ENCODE results near the gene KCNH4. TPM values are rescaled to one million over a fixed set of nuclear protein-coding genes. Genes with fewer than 3 reads are reported as not detected.
A peak's percentile ranks its signal among the peaks of the same experiment; 100 is the strongest.

KCNH4 gene
- total and polyA plus RNA-seq, 4 donors = 0.01 TPM; not detected in 3

DNA sequence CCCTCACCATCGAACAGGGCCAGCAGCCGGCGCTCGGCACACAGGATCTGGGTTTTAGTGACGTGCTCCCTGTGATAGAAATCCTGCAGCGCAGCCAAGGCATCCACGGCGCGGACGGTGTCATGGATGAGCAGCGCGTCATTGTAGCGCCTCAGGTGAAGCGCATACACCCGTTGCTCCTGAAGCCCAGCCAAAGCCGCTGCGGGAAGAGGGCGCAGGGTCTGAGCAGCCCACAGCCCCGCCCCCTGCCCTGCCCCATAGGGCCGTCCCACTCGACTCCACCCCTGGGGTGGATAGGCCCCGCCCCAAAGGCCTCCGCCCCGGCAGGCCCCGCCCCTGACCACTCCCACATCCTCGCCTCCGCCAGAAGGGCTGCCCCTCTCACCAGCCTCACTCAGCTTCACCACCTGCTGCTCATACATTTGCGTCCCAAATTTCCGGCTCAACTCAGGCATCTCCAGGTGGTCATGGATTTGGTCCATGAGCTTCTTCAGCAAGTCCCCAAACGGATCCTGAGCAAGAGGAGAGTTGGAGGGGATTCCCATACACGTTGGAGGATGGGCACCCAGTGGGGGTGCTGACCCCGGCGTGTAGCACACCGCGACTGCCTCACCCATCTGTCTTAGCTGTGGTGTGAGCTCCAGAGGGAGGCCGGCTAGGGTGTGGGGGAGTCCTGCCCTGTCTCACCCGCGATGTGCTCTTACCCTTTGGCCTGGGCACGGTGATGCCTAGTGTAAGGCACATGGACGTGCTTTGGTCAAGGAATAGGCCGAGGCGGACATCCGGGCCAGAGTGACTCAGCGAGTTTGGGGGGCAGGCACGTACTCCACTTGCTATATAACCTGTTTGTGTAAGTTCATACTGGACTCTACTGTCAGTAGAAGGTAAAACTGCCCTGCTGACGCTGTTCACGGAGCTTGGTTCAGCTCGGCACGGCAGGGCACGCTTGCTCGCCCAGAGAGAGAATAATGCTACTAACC, 73.1 kb downstream of the KCNH4 start:
- DNase-seq (ENCODE audit: low spot score) = peak; percentile 94
- H3K4me3 ChIP-seq (ENCODE audit: low read depth in 1 of 3, low read length in 3 of 3) = no peak overlapping the region

GRCh38 chr17:42107124-42107523, 73.8 kb downstream of the KCNH4 start:
- H3K4me1 ChIP-seq (ENCODE audit: control insufficient read depth in 4 of 4, insufficient read depth in 4 of 4, low read length in 3 of 4) = peaks cover 8 to 28% (median 22%) of the 10 kb centered on the region in 4 donors
- peaks cover 7 to 30% (median 14%) of the 10 kb centered on the region in 4 donors for H3K36me3 ChIP-seq (ENCODE audit: control insufficient read depth in 4 of 4, insufficient read depth in 3 of 4, low read depth in 1 of 4, low read length in 3 of 4)
- TF ChIP-seq ZBTB33 (IDR thresholded peaks at IDR 0.05) (no peak), RXRA (IDR thresholded peaks at IDR 0.05) (no peak), REST (IDR thresholded peaks at IDR 0.05) (no peak), JUND (IDR thresholded peaks at IDR 0.05) (no peak), GABPA (IDR thresholded peaks at IDR 0.05 in 1 of 2, conservative IDR thresholded peaks at IDR 0.05 in 1 of 2) (no peak), FOXA1 (IDR thresholded peaks at IDR 0.05) (no peak), NR2F2 (IDR thresholded peaks at IDR 0.05) (no peak), SP1 (IDR thresholded peaks at IDR 0.05) (no peak), TAF1 (conservative IDR thresholded peaks at IDR 0.05) (no peak), EGR1 (IDR thresholded peaks at IDR 0.05; ENCODE audit: low read depth in 2 of 2) (no peak)
- TF ChIP-seq, protein P1, sequence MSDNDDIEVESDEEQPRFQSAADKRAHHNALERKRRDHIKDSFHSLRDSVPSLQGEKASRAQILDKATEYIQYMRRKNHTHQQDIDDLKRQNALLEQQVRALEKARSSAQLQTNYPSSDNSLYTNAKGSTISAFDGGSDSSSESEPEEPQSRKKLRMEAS (IDR thresholded peaks at IDR 0.05) = no peak
- DNase-seq (ENCODE audit: low spot score) = no peak
- H3K9ac ChIP-seq (ENCODE audit: low read depth in 1 of 2, low read length in 2 of 2) = no peak overlapping the region
- H3K27me3 ChIP-seq (ENCODE audit: control insufficient read depth in 4 of 4, insufficient read depth in 4 of 4, low read length in 3 of 4) = no peaks in the 10 kb centered on the region
- no peak overlapping the region for H3K4me3 ChIP-seq (ENCODE audit: low read depth in 1 of 3, low read length in 3 of 3)
- 80% methylated on average over 6 of the region's 6 CpGs for WGBS
- H3K9me3 ChIP-seq (ENCODE audit: control insufficient read depth in 4 of 4, low read length in 3 of 4) = no peaks in the 10 kb centered on the region
- no peak overlapping the region for H3K27ac ChIP-seq (ENCODE audit: low read depth in 1 of 2, low read length in 2 of 2)

More for the DNA sequence above, 73.1 kb downstream of the KCNH4 start:
- Histone ChIP-seq H3K9ac (ENCODE audit: low read depth in 1 of 2, low read length in 2 of 2) (no peak overlapping the region), H3K9me3 (ENCODE audit: control insufficient read depth in 4 of 4, low read length in 3 of 4) (no peaks in the 10 kb centered on the region), H3K27me3 (ENCODE audit: control insufficient read depth in 4 of 4, insufficient read depth in 4 of 4, low read length in 3 of 4) (no peaks in the 10 kb centered on the region), H3K4me1 (ENCODE audit: control insufficient read depth in 4 of 4, insufficient read depth in 4 of 4, low read length in 3 of 4) (peaks cover 8 to 32% (median 25%) of the 10 kb centered on the region in 4 donors), H3K36me3 (ENCODE audit: control insufficient read depth in 4 of 4, insufficient read depth in 3 of 4, low read depth in 1 of 4, low read length in 3 of 4) (peaks cover 7 to 27% (median 14%) of the 10 kb centered on the region in 4 donors), H3K27ac (ENCODE audit: low read depth in 1 of 2, low read length in 2 of 2) (no peak overlapping the region)
- WGBS = 73% methylated on average over 51 of the region's 51 CpGs
- TF ChIP-seq REST (IDR thresholded peaks at IDR 0.05) = no peak
- no peak for TF ChIP-seq EGR1 (IDR thresholded peaks at IDR 0.05; ENCODE audit: low read depth in 2 of 2)
- TF ChIP-seq SP1 (IDR thresholded peaks at IDR 0.05) = peak; percentile 10
- no peak for TF ChIP-seq HNF4A (conservative IDR thresholded peaks at IDR 0.05)
